ENCODE measurements around the gene SIL1.

The SIL1 gene

GRCh38 chr5:138962614-138963370, 235.4 kb downstream of the SIL1 start:
- no peak for DNase-seq (ENCODE audit: low read depth in 1 of 2, low spot score in 1 of 2)

- DNase-seq (ENCODE audit: low read depth in 1 of 2, low spot score in 1 of 2) = no peak
Measured at GRCh38 chr5:138961729-138962128, 236.4 kb downstream of the SIL1 start.

GRCh38 chr5:138961221-138961620, 236.9 kb downstream of the SIL1 start:
- DNase-seq (ENCODE audit: low read depth in 1 of 2, low spot score in 1 of 2) = no peak

- no peak for DNase-seq (ENCODE audit: low read depth in 1 of 2, low spot score in 1 of 2)
Measured at GRCh38 chr5:138960145-138960692, 237.9 kb downstream of the SIL1 start.

GRCh38 chr5:138956801-138957200, 241.4 kb downstream of the SIL1 start:
- DNase-seq (ENCODE audit: low read depth in 1 of 2, low spot score in 1 of 2) = no peak

GRCh38 chr5:138955671-138956295, 242.4 kb downstream of the SIL1 start:
- DNase-seq (ENCODE audit: low read depth in 1 of 2, low spot score in 1 of 2) = no peak

- DNase-seq (ENCODE audit: low read depth in 1 of 2, low spot score in 1 of 2) = no peak
Measured at GRCh38 chr5:138955013-138955660, 243.0 kb downstream of the SIL1 start.

- no peak for DNase-seq (ENCODE audit: low read depth in 1 of 2, low spot score in 1 of 2)
Measured at GRCh38 chr5:138954257-138955012, 243.7 kb downstream of the SIL1 start.

GRCh38 chr5:138953387-138954256, 244.5 kb downstream of the SIL1 start:
- DNase-seq (ENCODE audit: low read depth in 1 of 2, low spot score in 1 of 2) = no peak

GRCh38 chr5:138952962-138953361, 245.2 kb downstream of the SIL1 start:
- no peak for DNase-seq (ENCODE audit: low read depth in 1 of 2, low spot score in 1 of 2)

GRCh38 chr5:138951986-138952735, 246.0 kb downstream of the SIL1 start:
- DNase-seq (ENCODE audit: low read depth in 1 of 2, low spot score in 1 of 2) = no peak

- no peak for DNase-seq (ENCODE audit: low read depth in 1 of 2, low spot score in 1 of 2)
Measured at GRCh38 chr5:138951091-138951985, 246.8 kb downstream of the SIL1 start.

GRCh38 chr5:138950421-138951031, 247.6 kb downstream of the SIL1 start:
- no peak for DNase-seq (ENCODE audit: low read depth in 1 of 2, low spot score in 1 of 2)

- no peak for DNase-seq (ENCODE audit: low read depth in 1 of 2, low spot score in 1 of 2)
Measured at GRCh38 chr5:138949988-138950387, 248.2 kb downstream of the SIL1 start.

GRCh38 chr5:138949223-138949574, 249.0 kb downstream of the SIL1 start:
- DNase-seq (ENCODE audit: low read depth in 1 of 2, low spot score in 1 of 2) = no peak

- no peak for DNase-seq (ENCODE audit: low read depth in 1 of 2, low spot score in 1 of 2)
Measured at GRCh38 chr5:138948471-138949222, 249.5 kb downstream of the SIL1 start.

GRCh38 chr5:138947780-138948179, 250.4 kb downstream of the SIL1 start:
- no peak for DNase-seq (ENCODE audit: low read depth in 1 of 2, low spot score in 1 of 2)
